H1 (cell line): Measurements from ENCODE around the gene ASB6. TPM values are rescaled to one million over a fixed set of nuclear protein-coding genes. Genes with fewer than 3 reads are reported as not detected.
A peak's percentile ranks its signal among the peaks of the same experiment; 100 is the strongest.

Source experiments
- BRCA1 ChIP-seq: IDR thresholded peaks from 2 replicates; pipeline ENCODE4 v1.6.1; 2012; ENCODE audit warnings: low read depth, low read length, improper control_type of control experiment
- CHD1 ChIP-seq: IDR thresholded peaks from 2 replicates; pipeline ENCODE4 v1.6.1; 2012; ENCODE audit warnings: low read depth, low read length, improper control_type of control experiment
- EGR1 ChIP-seq: IDR thresholded peaks from 2 replicates; pipeline ENCODE4 v1.6.1; 2011; ENCODE audit warnings: low read depth, low read length, borderline replicate concordance
- JUN ChIP-seq: IDR thresholded peaks from 2 replicates; pipeline ENCODE4 v1.6.1; 2011; ENCODE audit warnings: low read depth, mild to moderate bottlenecking, improper control_type of control experiment, low read length
- JUND ChIP-seq: IDR thresholded peaks from 2 replicates; pipeline ENCODE4 v1.6.1; 2011; ENCODE audit warnings: mild to moderate bottlenecking, improper control_type of control experiment, low read length
- NANOG ChIP-seq: IDR thresholded peaks from 2 replicates; pipeline ENCODE4 v1.6.1; 2011; ENCODE audit warnings: low read length, low read depth, mild to moderate bottlenecking, inconsistent platforms; ENCODE audit not compliant: insufficient read depth, poor library complexity, severe bottlenecking
- RFX5 ChIP-seq: IDR thresholded peaks from 2 replicates; pipeline ENCODE4 v1.6.1; 2011; ENCODE audit warnings: low read depth, low read length, improper control_type of control experiment, borderline replicate concordance
- RXRA ChIP-seq: IDR thresholded peaks from 2 replicates; pipeline ENCODE4 v1.6.1; 2011; ENCODE audit warnings: low read depth, mild to moderate bottlenecking, low read length, moderate library complexity; ENCODE audit not compliant: insufficient read depth
- YY1 ChIP-seq: IDR thresholded peaks from 2 replicates; pipeline ENCODE4 v1.6.1; 2011; ENCODE audit warnings: low read depth, mild to moderate bottlenecking, low read length
- polyA plus RNA-seq, 7 experiments: library from polyadenylated mRNA; depleted of rRNA in 3 of 7; stranded (reverse) in 5 of 7; unstranded in 2 of 7; fragments of >200 nt in 5 of 7; fragments of 200-250 nt in 2 of 7; gene quantifications; 1 replicate in 5 of 7; 2 replicates in 1 of 7; 4 replicates in 1 of 7; pipeline versions ENCODE4 v1.2.1 to v1.2.3, GENCODE V29; 2011 to 2013; ENCODE audit warnings: missing spikeins in 2 of 7, mixed read lengths in 2 of 7
- total RNA-seq: library from RNA; stranded (reverse); fragmentation: NEBNext Ultra II Directional; extraction: Animal tissue kit (Norgen Biotek cat#: 25700); gene quantifications from 2 replicates; pipeline ENCODE4 v1.2.1, GENCODE V29; 2021

Gene ASB6
- total and polyA plus RNA-seq, 2 of the 8 experiments (the other 6 are each of a cell fraction or from before 2014, with no cell fraction given) = 14.0 to 17.3 TPM

DNA sequence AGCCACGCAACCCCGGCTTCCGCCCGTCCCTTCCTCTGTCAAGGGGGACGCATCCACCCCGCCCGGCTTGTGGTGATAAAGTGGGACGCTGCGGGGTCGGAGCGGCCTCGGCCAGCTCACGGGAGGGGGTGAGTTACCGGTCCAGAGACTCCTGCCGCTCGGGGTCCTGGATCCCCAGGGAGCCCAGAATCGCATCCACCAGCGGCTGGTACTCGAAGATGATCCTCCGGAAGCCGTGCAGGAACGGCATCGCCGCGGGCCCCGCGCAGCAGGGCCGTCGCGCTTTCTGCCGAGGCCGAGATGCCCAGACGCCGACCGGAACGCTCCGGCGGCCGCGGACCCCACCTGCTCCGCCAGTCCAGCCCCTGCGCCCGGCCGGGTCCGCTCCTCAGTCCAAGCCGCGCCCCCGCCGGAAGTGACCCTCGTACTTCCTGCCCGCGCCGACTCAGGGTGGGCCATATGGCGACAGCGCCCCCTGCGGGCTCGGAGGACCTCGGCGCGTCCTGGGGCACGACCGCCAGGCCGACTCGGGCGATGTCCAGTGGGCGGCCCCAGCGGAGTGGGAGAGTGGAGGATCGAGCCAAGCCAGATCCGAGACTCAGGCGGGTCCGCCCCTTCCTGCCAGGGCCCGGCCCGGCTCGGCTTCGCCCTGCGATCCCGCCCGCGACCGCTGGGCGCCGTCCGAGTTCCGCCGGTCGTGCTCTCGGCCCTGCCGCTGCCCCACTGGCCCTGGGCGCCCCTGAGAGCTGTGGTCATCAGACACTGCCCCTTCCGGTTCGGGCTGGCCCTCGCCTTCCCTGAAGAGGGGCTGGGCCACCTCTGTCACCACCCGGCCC is at the start of gene ASB6 (continued):
- no peak for TF ChIP-seq BRCA1
- TF ChIP-seq JUND = no peak; the same call in 1 of the 2 replicates
- peak; percentile 94 for TF ChIP-seq EGR1
- no peak for TF ChIP-seq RFX5
- TF ChIP-seq JUN = no peak
- TF ChIP-seq NANOG = no peak
- peak; percentile 67 for TF ChIP-seq YY1
- no peak for TF ChIP-seq RXRA
- TF ChIP-seq CHD1 = no peak
